ENCODE measurements around the gene TTYH3. TPM values are rescaled to one million over a fixed set of nuclear protein-coding genes. Genes with fewer than 3 reads are reported as not detected.

Gene TTYH3
- total RNA-seq, 1 experiment from 2014 or later, result 278 TPM

DNA sequence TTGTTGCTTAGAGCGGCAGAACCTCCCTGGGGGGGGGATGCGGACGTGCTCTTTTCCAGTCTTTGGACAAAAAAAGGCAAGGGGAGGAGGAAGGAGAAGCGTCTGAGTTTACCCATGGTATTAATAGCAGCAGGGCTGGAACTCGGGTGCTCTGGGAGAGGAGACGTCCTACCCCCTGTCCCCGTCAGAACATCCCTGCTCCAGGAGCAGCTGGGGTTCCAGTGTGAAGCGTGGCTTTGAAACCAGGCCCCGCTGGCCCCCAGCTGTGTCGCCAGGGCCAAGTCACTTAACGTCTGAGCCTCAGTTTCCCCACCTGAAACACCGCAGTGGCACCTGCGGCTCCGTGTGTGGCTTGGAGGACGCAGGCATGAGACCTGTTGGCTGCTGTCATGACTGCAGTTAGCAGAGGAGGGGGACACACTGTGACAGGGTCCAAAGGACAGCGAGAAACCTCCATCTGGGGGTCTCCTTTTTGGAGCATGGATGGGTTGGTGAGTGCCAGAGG lies 57.6 kb downstream of the TTYH3 start:
- Histone ChIP-seq H3K4me3 (ENCODE audit: low read depth in 2 of 2, low read length in 2 of 2) (no peak overlapping the region), H3K27me3 (ENCODE audit: control insufficient read depth, insufficient read depth, low read length) (peaks cover 3% of the 10 kb centered on the region; the same call in 1 of the 2 replicates), H3K36me3 (ENCODE audit: control insufficient read depth, insufficient read depth, low read length) (no peaks in the 10 kb centered on the region), H3K9me3 (ENCODE audit: control insufficient read depth, insufficient read depth, low read depth, low read length) (no peaks in the 10 kb centered on the region), H3K4me1 (ENCODE audit: control insufficient read depth, insufficient read depth, low read length) (peaks cover 3% of the 10 kb centered on the region; the same call in 1 of the 2 replicates), H3K27ac (ENCODE audit: low read length) (no peak overlapping the region)
- intact Hi-C loops (cut with micrococcal nuclease; ENCODE audit: unreplicated experiment) (loop anchor here (10.0 kb wide), 1 partner anchor 235 kb away; no protein-coding TSS in a partner anchor), in situ Hi-C loops (cut with HindIII; ENCODE audit: low pct_unique_long_range_greater_than_20kb, low sequenced_read_pairs) (no loop called here)
- no peak for DNase-seq (ENCODE audit: low read depth, low spot score)
- no peak for TF ChIP-seq CTCF (IDR thresholded peaks at IDR 0.05)
- TF ChIP-seq POLR2AphosphoS5 (IDR thresholded peaks at IDR 0.05; ENCODE audit: low read depth, low read length), result no peak
- no peak for TF ChIP-seq SIN3A (IDR thresholded peaks at IDR 0.05; ENCODE audit: borderline replicate concordance, insufficient read depth, low read depth, low read length)
- no peak for TF ChIP-seq TCF7L2 (IDR thresholded peaks at IDR 0.05; ENCODE audit: low read depth, low read length)
- TF ChIP-seq, protein P1, sequence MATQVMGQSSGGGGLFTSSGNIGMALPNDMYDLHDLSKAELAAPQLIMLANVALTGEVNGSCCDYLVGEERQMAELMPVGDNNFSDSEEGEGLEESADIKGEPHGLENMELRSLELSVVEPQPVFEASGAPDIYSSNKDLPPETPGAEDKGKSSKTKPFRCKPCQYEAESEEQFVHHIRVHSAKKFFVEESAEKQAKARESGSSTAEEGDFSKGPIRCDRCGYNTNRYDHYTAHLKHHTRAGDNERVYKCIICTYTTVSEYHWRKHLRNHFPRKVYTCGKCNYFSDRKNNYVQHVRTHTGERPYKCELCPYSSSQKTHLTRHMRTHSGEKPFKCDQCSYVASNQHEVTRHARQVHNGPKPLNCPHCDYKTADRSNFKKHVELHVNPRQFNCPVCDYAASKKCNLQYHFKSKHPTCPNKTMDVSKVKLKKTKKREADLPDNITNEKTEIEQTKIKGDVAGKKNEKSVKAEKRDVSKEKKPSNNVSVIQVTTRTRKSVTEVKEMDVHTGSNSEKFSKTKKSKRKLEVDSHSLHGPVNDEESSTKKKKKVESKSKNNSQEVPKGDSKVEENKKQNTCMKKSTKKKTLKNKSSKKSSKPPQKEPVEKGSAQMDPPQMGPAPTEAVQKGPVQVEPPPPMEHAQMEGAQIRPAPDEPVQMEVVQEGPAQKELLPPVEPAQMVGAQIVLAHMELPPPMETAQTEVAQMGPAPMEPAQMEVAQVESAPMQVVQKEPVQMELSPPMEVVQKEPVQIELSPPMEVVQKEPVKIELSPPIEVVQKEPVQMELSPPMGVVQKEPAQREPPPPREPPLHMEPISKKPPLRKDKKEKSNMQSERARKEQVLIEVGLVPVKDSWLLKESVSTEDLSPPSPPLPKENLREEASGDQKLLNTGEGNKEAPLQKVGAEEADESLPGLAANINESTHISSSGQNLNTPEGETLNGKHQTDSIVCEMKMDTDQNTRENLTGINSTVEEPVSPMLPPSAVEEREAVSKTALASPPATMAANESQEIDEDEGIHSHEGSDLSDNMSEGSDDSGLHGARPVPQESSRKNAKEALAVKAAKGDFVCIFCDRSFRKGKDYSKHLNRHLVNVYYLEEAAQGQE (IDR thresholded peaks at IDR 0.05; ENCODE audit: insufficient read depth in 1 of 2, low read depth in 2 of 2, low read length in 1 of 2), result no peak
- CTCF ChIA-PET, result no interaction called here
- POLR2A ChIA-PET, result no interaction called here
- ATAC-seq, result no peak
- BruUV-seq (replicated peaks), result no TSS peak

DNA sequence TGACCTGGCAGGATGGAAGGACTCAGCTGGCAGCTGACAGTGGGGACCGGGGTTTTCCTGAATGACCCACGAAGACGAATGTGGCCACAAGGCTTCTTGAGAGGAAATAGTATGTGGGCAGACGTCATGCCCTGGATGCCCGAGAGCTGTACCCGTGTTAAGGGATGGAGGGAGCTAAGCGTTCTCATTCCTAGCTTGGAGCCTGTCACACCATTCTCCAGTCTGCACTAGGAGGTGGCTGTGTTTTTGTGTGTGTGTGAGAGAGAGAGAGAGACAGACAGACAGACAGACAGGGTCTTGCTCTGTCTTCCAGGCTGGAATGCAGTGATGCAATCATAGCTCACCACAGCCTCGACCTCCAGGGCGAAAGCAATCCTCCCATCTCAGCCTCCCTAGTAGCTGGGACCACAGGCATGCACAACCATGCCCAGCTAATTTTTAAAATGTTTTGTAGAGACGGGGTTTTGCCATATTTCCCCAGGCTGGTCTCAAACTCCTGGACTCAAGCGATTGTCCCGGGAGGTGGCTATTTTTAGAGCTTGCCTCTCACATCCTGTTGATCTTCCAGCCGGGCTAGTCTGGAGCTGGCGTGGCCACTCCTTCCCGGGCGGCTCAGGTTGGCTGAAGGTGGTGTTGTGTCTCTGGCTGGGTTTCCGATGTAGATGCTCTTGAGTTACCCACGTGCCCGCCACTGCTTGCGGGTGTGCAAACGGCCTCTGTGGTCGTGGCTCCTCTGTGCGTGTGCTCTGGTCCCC lies 58.3 kb downstream of the TTYH3 start:
- no peak for DNase-seq (ENCODE audit: low read depth, low spot score)
- ATAC-seq, result peak; percentile 45
- no peak overlapping the region for H3K4me3 ChIP-seq (ENCODE audit: low read depth in 2 of 2, low read length in 2 of 2)
- TF ChIP-seq, protein P1 (IDR thresholded peaks at IDR 0.05; ENCODE audit: insufficient read depth in 1 of 2, low read depth in 2 of 2, low read length in 1 of 2), result no peak
- TF ChIP-seq CTCF (IDR thresholded peaks at IDR 0.05) (no peak), POLR2AphosphoS5 (IDR thresholded peaks at IDR 0.05; ENCODE audit: low read depth, low read length) (no peak), SIN3A (IDR thresholded peaks at IDR 0.05; ENCODE audit: borderline replicate concordance, insufficient read depth, low read depth, low read length) (no peak)
- in situ Hi-C loops (cut with HindIII; ENCODE audit: low pct_unique_long_range_greater_than_20kb, low sequenced_read_pairs) (no loop called here), intact Hi-C loops (cut with micrococcal nuclease; ENCODE audit: unreplicated experiment) (loop anchor here (10.0 kb wide), 1 partner anchor 235 kb away; no protein-coding TSS in a partner anchor)
- H3K36me3 ChIP-seq (ENCODE audit: control insufficient read depth, insufficient read depth, low read length), result no peaks in the 10 kb centered on the region
- no peak overlapping the region for H3K27ac ChIP-seq (ENCODE audit: low read length)
- H3K4me1 ChIP-seq (ENCODE audit: control insufficient read depth, insufficient read depth, low read length), result peaks cover 3% of the 10 kb centered on the region; the same call in 1 of the 2 replicates
- ChIA-PET POLR2A (interaction anchor here (0.6 kb wide), 1 partner anchor 19 kb away, joined by 3 read pairs; no protein-coding TSS in a partner anchor), CTCF (interaction anchor here (0.5 kb wide), 1 partner anchor 52 kb away, joined by 3 read pairs; no protein-coding TSS in a partner anchor)
- H3K9me3 ChIP-seq (ENCODE audit: control insufficient read depth, insufficient read depth, low read depth, low read length), result no peaks in the 10 kb centered on the region
- BruUV-seq (replicated peaks), result no TSS peak
- H3K27me3 ChIP-seq (ENCODE audit: control insufficient read depth, insufficient read depth, low read length), result peaks cover 3% of the 10 kb centered on the region; the same call in 1 of the 2 replicates

Measured in Panc1 (cell line).